DND-41 (cell line): Measurements from ENCODE around the gene LRRC30.

Source experiments
- ATAC-seq: fragments of 200-7000 bp; cut with Tn5 transposase; 3 replicates; pipeline ENCODE4 v1.9.1; 2021; ENCODE audit warnings: low read depth; ENCODE audit not compliant: insufficient read depth
- DNase-seq: peaks from one replicate; pipeline ENCODE4 v3.0.0-alpha.2; 2020
- H2AFZ ChIP-seq: 2 replicates; pipeline ENCODE4 v1.6.0; 2012; ENCODE audit warnings: low read depth, low read length
- H3K27ac ChIP-seq: 2 replicates; pipeline ENCODE4 v1.5.1; 2012; ENCODE audit warnings: low read length, inconsistent platforms
- H3K27me3 ChIP-seq: fragments of 200-600 bp; sonication (generic); 2 replicates; pipeline ENCODE4 v1.6.0; 2012; ENCODE audit warnings: low read length, mild to moderate bottlenecking, inconsistent platforms; ENCODE audit not compliant: insufficient read depth, poor library complexity
- H3K36me3 ChIP-seq: 2 replicates; pipeline ENCODE4 v1.5.1; 2012; ENCODE audit warnings: low read length, inconsistent platforms; ENCODE audit not compliant: insufficient read depth
- H3K4me1 ChIP-seq: 2 replicates; pipeline ENCODE4 v1.5.1; 2012; ENCODE audit warnings: mild to moderate bottlenecking, low read length; ENCODE audit not compliant: insufficient read depth
- H3K4me2 ChIP-seq: 2 replicates; pipeline ENCODE4 v1.6.0; 2012; ENCODE audit warnings: mild to moderate bottlenecking, moderate library complexity, low read length, inconsistent platforms; ENCODE audit not compliant: insufficient read depth
- H3K4me3 ChIP-seq, 2 experiments: fragments of 200-600 bp in 1 of 2; shearing (Covaris generic) in 1 of 2; 2 replicates each; pipeline ENCODE4 v1.5.1; 2012 to 2016; ENCODE audit warnings: inconsistent platforms in 2 of 2, low read length in 2 of 2, mild to moderate bottlenecking in 2 of 2, low read depth in 1 of 2, moderate library complexity in 1 of 2
- H3K79me2 ChIP-seq: 2 replicates; pipeline ENCODE4 v1.6.0; 2012; ENCODE audit warnings: low read length, inconsistent platforms; ENCODE audit not compliant: insufficient read depth
- H3K9ac ChIP-seq: 2 replicates; pipeline ENCODE4 v1.6.0; 2012; ENCODE audit warnings: low read depth, mild to moderate bottlenecking, inconsistent platforms, low read length, moderate library complexity
- H3K9me3 ChIP-seq: 2 replicates; pipeline ENCODE4 v1.5.1; 2012; ENCODE audit warnings: low read length, moderate library complexity, mild to moderate bottlenecking, inconsistent platforms; ENCODE audit not compliant: insufficient read depth, severe bottlenecking
- H4K20me1 ChIP-seq: 2 replicates; pipeline ENCODE4 v1.6.0; 2012; ENCODE audit warnings: low read length; ENCODE audit not compliant: insufficient read depth
- CTCF ChIP-seq: IDR thresholded peaks from 2 replicates; pipeline ENCODE4 v1.5.1; 2012; ENCODE audit warnings: borderline replicate concordance, low read length, moderate library complexity, mild to moderate bottlenecking; ENCODE audit not compliant: poor library complexity, severe bottlenecking; ENCODE audit errors: extremely low read depth
- EZH2 ChIP-seq: IDR thresholded peaks from 3 replicates; pipeline ENCODE4 v1.6.1; 2012; ENCODE audit warnings: borderline replicate concordance, low read depth, mild to moderate bottlenecking, moderate library complexity, low read length, inconsistent platforms; ENCODE audit not compliant: severe bottlenecking

LRRC30 gene

DNA sequence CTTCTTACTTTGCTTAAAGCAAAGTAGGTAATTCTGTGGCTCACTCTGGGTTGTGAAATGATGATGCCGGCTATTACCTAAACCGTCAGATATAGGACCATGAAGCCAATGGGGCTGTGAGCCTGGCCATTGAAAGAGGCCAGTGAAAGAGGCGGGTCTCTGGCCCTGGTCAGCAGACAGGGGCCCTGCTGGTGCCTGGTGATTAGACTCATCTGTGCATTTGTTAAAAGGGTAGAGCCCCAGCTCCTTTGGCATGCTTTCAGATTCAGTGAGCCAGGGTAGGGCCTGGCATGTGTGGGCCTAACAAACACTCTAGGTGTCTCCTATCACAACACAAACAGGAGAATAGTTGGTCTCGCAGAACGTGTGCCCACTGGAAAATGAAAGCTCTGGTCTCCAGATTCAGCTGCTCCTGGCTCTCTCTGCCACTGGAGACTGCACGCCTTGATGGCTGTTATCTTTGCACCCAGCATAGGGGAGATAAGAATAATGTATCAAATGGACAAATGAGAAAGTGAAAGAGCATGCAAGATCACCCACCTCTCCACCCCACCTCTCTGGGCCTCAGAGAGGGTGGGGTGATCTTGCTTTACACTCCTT lies 6.9 kb downstream of the LRRC30 start:
- Histone ChIP-seq H2AFZ (no peak overlapping the region), H3K27ac (no peak overlapping the region), H3K36me3 (no peaks in the 10 kb centered on the region), H3K4me1 (no peaks in the 10 kb centered on the region), H3K79me2 (no peaks in the 10 kb centered on the region), H3K9ac (no peak overlapping the region), H3K4me3 (no peak overlapping the region), H3K4me2 (no peak overlapping the region), H3K27me3 (no peaks in the 10 kb centered on the region), H3K9me3 (no peaks in the 10 kb centered on the region), H4K20me1 (no peaks in the 10 kb centered on the region)
- ATAC-seq, result no peak
- TF ChIP-seq CTCF, result no peak
- no peak for TF ChIP-seq EZH2
- DNase-seq, result no peak

DNA sequence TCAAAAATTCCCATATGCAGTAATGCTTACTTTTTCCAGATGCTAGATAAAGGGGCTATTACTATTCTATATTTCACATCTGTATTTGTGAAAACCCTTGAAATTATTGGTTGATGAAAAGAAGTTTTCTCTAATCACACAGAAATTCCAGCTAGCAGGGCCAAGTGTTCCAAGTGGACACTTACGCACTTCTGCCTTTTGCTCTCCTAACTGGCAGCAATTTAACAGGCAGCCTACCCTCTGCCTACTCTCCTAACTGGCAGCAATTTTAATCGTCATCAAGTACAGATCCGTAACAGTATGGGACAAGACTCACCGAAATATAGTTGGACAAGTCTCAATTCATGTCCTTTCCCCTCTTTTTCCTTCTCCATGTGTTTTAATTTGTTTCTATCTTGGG lies 12.0 kb downstream of the LRRC30 start:
- Histone ChIP-seq H2AFZ (no peak overlapping the region), H4K20me1 (no peaks in the 10 kb centered on the region), H3K4me1 (no peaks in the 10 kb centered on the region), H3K9me3 (no peaks in the 10 kb centered on the region), H3K27ac (no peak overlapping the region), H3K9ac (no peak overlapping the region), H3K79me2 (no peaks in the 10 kb centered on the region), H3K4me2 (no peak overlapping the region), H3K4me3 (no peak overlapping the region), H3K27me3 (no peaks in the 10 kb centered on the region), H3K36me3 (no peaks in the 10 kb centered on the region)
- no peak for DNase-seq
- no peak for TF ChIP-seq EZH2
- TF ChIP-seq CTCF, result no peak
- no peak for ATAC-seq

GRCh38 chr18:7248877-7249276 lies 18.0 kb downstream of the LRRC30 start:
- no peaks in the 10 kb centered on the region for H3K36me3 ChIP-seq
- no peak for DNase-seq
- H3K4me3 ChIP-seq, result no peak overlapping the region
- no peaks in the 10 kb centered on the region for H3K9me3 ChIP-seq
- no peak overlapping the region for H3K27ac ChIP-seq
- no peaks in the 10 kb centered on the region for H3K27me3 ChIP-seq
- ATAC-seq, result no peak
- no peak overlapping the region for H3K9ac ChIP-seq
- H3K4me1 ChIP-seq, result no peaks in the 10 kb centered on the region
- H4K20me1 ChIP-seq, result no peaks in the 10 kb centered on the region
- H2AFZ ChIP-seq, result no peak overlapping the region
- no peaks in the 10 kb centered on the region for H3K79me2 ChIP-seq
- H3K4me2 ChIP-seq, result no peak overlapping the region
- TF ChIP-seq CTCF, result no peak
- TF ChIP-seq EZH2, result no peak

- Histone ChIP-seq H3K79me2 (no peaks in the 10 kb centered on the region), H3K9me3 (no peaks in the 10 kb centered on the region), H3K4me1 (no peaks in the 10 kb centered on the region), H2AFZ (no peak overlapping the region), H3K4me2 (no peak overlapping the region), H3K9ac (no peak overlapping the region), H4K20me1 (no peaks in the 10 kb centered on the region), H3K36me3 (no peaks in the 10 kb centered on the region), H3K27ac (no peak overlapping the region), H3K4me3 (no peak overlapping the region), H3K27me3 (no peaks in the 10 kb centered on the region)
- ATAC-seq, result no peak
- DNase-seq, result no peak
- TF ChIP-seq CTCF (no peak), EZH2 (no peak)
Measured at GRCh38 chr18:7254163-7254562, 23.3 kb downstream of the LRRC30 start.
